ENCODE measurements around the gene CDKL4.
"Not testable (repeated sequence)": the region's sequence is repeated elsewhere in the genome, so short reads cannot be mapped to it uniquely, and the experiment has no call there.

CDKL4 gene

GRCh38 chr2:39247512-39248043 lies 3.8 kb upstream of the CDKL4 start:
- H3K9me3 Mint-ChIP-seq = peaks cover 15% of the 10 kb centered on the region
- H3K27me3 Mint-ChIP-seq = peaks cover 15% of the 10 kb centered on the region
- no peak overlapping the region for H3K27ac Mint-ChIP-seq
- H3K4me1 Mint-ChIP-seq (ENCODE audit: low read depth) = peaks cover 19% of the 10 kb centered on the region
- H3K4me3 Mint-ChIP-seq = no peak overlapping the region
- intact Hi-C loops (cut with micrococcal nuclease) = no loop called here
- peaks cover 21% of the 10 kb centered on the region for H3K36me3 Mint-ChIP-seq (ENCODE audit: low read depth)

- Mint-ChIP-seq H3K4me3 (no peak overlapping the region), H3K9me3 (peaks cover 12% of the 10 kb centered on the region)
- intact Hi-C loops (cut with micrococcal nuclease) = no loop called here
Observed at GRCh38 chr2:39246382-39246980, 2.7 kb upstream of the CDKL4 start.

GRCh38 chr2:39244963-39245625 lies 1.3 kb upstream of the CDKL4 start:
- Mint-ChIP-seq H3K4me1 (ENCODE audit: low read depth) (peaks cover 19% of the 10 kb centered on the region), H3K4me3 (peak overlapping the region; percentile 69), H3K27ac (peak overlapping the region; percentile 45), H3K27me3 (peaks cover 17% of the 10 kb centered on the region)
- H3K9me3 Mint-ChIP-seq; H3K36me3 Mint-ChIP-seq (ENCODE audit: low read depth); intact Hi-C loops (cut with micrococcal nuclease): not testable (repeated sequence)

More at GRCh38 chr2:39246382-39246980, 2.7 kb upstream of the CDKL4 start:
- Mint-ChIP-seq H3K27me3 (peaks cover 17% of the 10 kb centered on the region), H3K27ac (no peak overlapping the region), H3K4me1 (ENCODE audit: low read depth) (peaks cover 19% of the 10 kb centered on the region), H3K36me3 (ENCODE audit: low read depth) (peaks cover 16% of the 10 kb centered on the region)

- intact Hi-C loops (cut with micrococcal nuclease); H3K9me3 Mint-ChIP-seq; H3K27ac Mint-ChIP-seq; H3K36me3 Mint-ChIP-seq (ENCODE audit: low read depth): not testable (repeated sequence)
- peaks cover 17% of the 10 kb centered on the region for H3K27me3 Mint-ChIP-seq
- H3K4me3 Mint-ChIP-seq = peak overlapping the region; percentile 69
- H3K4me1 Mint-ChIP-seq (ENCODE audit: low read depth) = peaks cover 19% of the 10 kb centered on the region
Observed at GRCh38 chr2:39244241-39244862, 582 bp upstream of the CDKL4 start.

GRCh38 chr2:39241588-39241987 lies 2.2 kb downstream of the CDKL4 start:
- no peak overlapping the region for H3K27ac Mint-ChIP-seq
- H3K27me3 Mint-ChIP-seq = peaks cover 17% of the 10 kb centered on the region
- no peaks in the 10 kb centered on the region for H3K36me3 Mint-ChIP-seq (ENCODE audit: low read depth)
- intact Hi-C loops (cut with micrococcal nuclease) = no loop called here
- H3K4me3 Mint-ChIP-seq = no peak overlapping the region
- H3K9me3 Mint-ChIP-seq = peaks cover 7% of the 10 kb centered on the region
- peaks cover 19% of the 10 kb centered on the region for H3K4me1 Mint-ChIP-seq (ENCODE audit: low read depth)

GRCh38 chr2:39240758-39241157 lies 3.0 kb downstream of the CDKL4 start:
- no peaks in the 10 kb centered on the region for H3K36me3 Mint-ChIP-seq (ENCODE audit: low read depth)
- H3K4me1 Mint-ChIP-seq (ENCODE audit: low read depth) = peaks cover 15% of the 10 kb centered on the region
- peaks cover 7% of the 10 kb centered on the region for H3K9me3 Mint-ChIP-seq
- H3K27me3 Mint-ChIP-seq = peaks cover 17% of the 10 kb centered on the region
- no peak overlapping the region for H3K4me3 Mint-ChIP-seq
- intact Hi-C loops (cut with micrococcal nuclease) = no loop called here
- H3K27ac Mint-ChIP-seq = no peak overlapping the region

GRCh38 chr2:39234754-39235153 lies 9.0 kb downstream of the CDKL4 start:
- no peak overlapping the region for H3K4me3 Mint-ChIP-seq
- no peaks in the 10 kb centered on the region for H3K9me3 Mint-ChIP-seq
- H3K4me1 Mint-ChIP-seq (ENCODE audit: low read depth) = peaks cover 5% of the 10 kb centered on the region
- intact Hi-C loops (cut with micrococcal nuclease) = no loop called here
- no peak overlapping the region for H3K27ac Mint-ChIP-seq
- no peaks in the 10 kb centered on the region for H3K36me3 Mint-ChIP-seq (ENCODE audit: low read depth)
- H3K27me3 Mint-ChIP-seq = no peaks in the 10 kb centered on the region

GRCh38 chr2:39232141-39232540 lies 11.6 kb downstream of the CDKL4 start:
- no peak overlapping the region for H3K4me3 Mint-ChIP-seq
- H3K27me3 Mint-ChIP-seq = peaks cover 1% of the 10 kb centered on the region

GRCh38 chr2:39228413-39229209 lies 15.2 kb downstream of the CDKL4 start:
- Mint-ChIP-seq H3K27me3 (peaks cover 1% of the 10 kb centered on the region), H3K4me1 (ENCODE audit: low read depth) (peaks cover 5% of the 10 kb centered on the region), H3K9me3 (no peaks in the 10 kb centered on the region), H3K36me3 (ENCODE audit: low read depth) (no peaks in the 10 kb centered on the region), H3K4me3 (peak overlapping the region; percentile 17), H3K27ac (no peak overlapping the region)
- intact Hi-C loops (cut with micrococcal nuclease) = loop anchor here (1.0 kb wide), 2 partner anchors 107 to 169 kb away; partner anchors contain the start of gene SOS1

More at GRCh38 chr2:39232141-39232540, 11.6 kb downstream of the CDKL4 start:
- H3K36me3 Mint-ChIP-seq (ENCODE audit: low read depth) = no peaks in the 10 kb centered on the region
- H3K4me1 Mint-ChIP-seq (ENCODE audit: low read depth) = peaks cover 10% of the 10 kb centered on the region
- H3K9me3 Mint-ChIP-seq = no peaks in the 10 kb centered on the region
- intact Hi-C loops (cut with micrococcal nuclease) = no loop called here
- no peak overlapping the region for H3K27ac Mint-ChIP-seq

GRCh38 chr2:39227628-39228412 lies 15.9 kb downstream of the CDKL4 start:
- intact Hi-C loops (cut with micrococcal nuclease) = loop anchor here (1.0 kb wide), 2 partner anchors 107 to 169 kb away; partner anchors contain the start of gene SOS1
- Mint-ChIP-seq H3K36me3 (ENCODE audit: low read depth) (no peaks in the 10 kb centered on the region), H3K4me3 (peak overlapping the region; percentile 17), H3K27ac (no peak overlapping the region), H3K4me1 (ENCODE audit: low read depth) (peaks cover 5% of the 10 kb centered on the region), H3K27me3 (peaks cover 1% of the 10 kb centered on the region), H3K9me3 (no peaks in the 10 kb centered on the region)

GRCh38 chr2:39225567-39225966 lies 18.2 kb downstream of the CDKL4 start:
- H3K4me3 Mint-ChIP-seq = no peak overlapping the region
- no peaks in the 10 kb centered on the region for H3K9me3 Mint-ChIP-seq
- peaks cover 5% of the 10 kb centered on the region for H3K4me1 Mint-ChIP-seq (ENCODE audit: low read depth)
- H3K36me3 Mint-ChIP-seq (ENCODE audit: low read depth) = no peaks in the 10 kb centered on the region
- intact Hi-C loops (cut with micrococcal nuclease) = no loop called here
- H3K27me3 Mint-ChIP-seq = peaks cover 1% of the 10 kb centered on the region
- H3K27ac Mint-ChIP-seq = no peak overlapping the region

- H3K27me3 Mint-ChIP-seq = peaks cover 1% of the 10 kb centered on the region
- no peak overlapping the region for H3K4me3 Mint-ChIP-seq
- H3K27ac Mint-ChIP-seq = no peak overlapping the region
- H3K36me3 Mint-ChIP-seq (ENCODE audit: low read depth) = no peaks in the 10 kb centered on the region
- intact Hi-C loops (cut with micrococcal nuclease) = no loop called here
- no peaks in the 10 kb centered on the region for H3K9me3 Mint-ChIP-seq
- peaks cover 4% of the 10 kb centered on the region for H3K4me1 Mint-ChIP-seq (ENCODE audit: low read depth)
Observed at GRCh38 chr2:39223909-39224308, 19.9 kb downstream of the CDKL4 start.

GRCh38 chr2:39221459-39221858 lies 22.3 kb downstream of the CDKL4 start:
- Mint-ChIP-seq H3K27ac (no peak overlapping the region), H3K27me3 (no peaks in the 10 kb centered on the region), H3K4me3 (no peak overlapping the region), H3K9me3 (no peaks in the 10 kb centered on the region), H3K36me3 (ENCODE audit: low read depth) (no peaks in the 10 kb centered on the region), H3K4me1 (ENCODE audit: low read depth) (peaks cover 10% of the 10 kb centered on the region)
- intact Hi-C loops (cut with micrococcal nuclease) = no loop called here

Measured in dendritic cell treated with granulocyte-macrophage colony-stimulating factor and Interleukin-4, amounts not matched to agents 40 ng/mL and 50 ng/mL, for 4 days (primary cell).